AG09309 (cell line): Measurements from ENCODE around the gene KCNQ2.
A peak's percentile ranks its signal among the peaks of the same experiment; 100 is the strongest.

ENCODE experiments used
- DNase-seq: peaks from one replicate; pipeline ENCODE4 v3.0.0-alpha.2; 2010; ENCODE audit warnings: low read depth
- H3K4me3 ChIP-seq: 2 replicates; pipeline ENCODE4 v1.5.1; 2011; ENCODE audit warnings: mild to moderate bottlenecking, low read depth, low read length, moderate library complexity; ENCODE audit not compliant: control insufficient read depth
- CTCF ChIP-seq: IDR thresholded peaks from 2 replicates; pipeline ENCODE4 v1.5.1; 2011; ENCODE audit warnings: mild to moderate bottlenecking, low read depth, low read length, inconsistent platforms; ENCODE audit not compliant: insufficient read depth, control insufficient read depth; ENCODE audit errors: missing control alignments

The KCNQ2 gene

DNA sequence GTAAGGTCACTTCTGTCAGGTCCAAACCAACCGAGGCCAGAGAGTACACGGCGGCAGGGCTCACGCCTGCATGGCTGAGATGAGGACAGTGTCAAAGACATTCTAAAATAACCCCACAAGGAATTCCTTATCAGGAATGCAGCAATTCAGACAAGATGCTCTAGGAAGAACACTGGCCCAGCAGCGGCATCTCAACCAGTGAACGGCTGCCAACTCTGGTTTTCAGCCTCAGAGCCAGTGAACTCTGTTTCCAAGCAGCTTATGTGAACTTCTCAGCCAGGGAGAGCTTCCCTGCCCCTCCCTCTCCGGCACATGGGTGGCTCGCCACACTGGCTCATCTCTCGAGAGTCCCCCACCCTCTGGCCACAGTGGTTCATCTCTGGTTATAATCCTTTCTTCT is 36.9 kb downstream of the KCNQ2 start:
- no peak overlapping the region for H3K4me3 ChIP-seq
- DNase-seq = no peak
- no peak for TF ChIP-seq CTCF

DNA sequence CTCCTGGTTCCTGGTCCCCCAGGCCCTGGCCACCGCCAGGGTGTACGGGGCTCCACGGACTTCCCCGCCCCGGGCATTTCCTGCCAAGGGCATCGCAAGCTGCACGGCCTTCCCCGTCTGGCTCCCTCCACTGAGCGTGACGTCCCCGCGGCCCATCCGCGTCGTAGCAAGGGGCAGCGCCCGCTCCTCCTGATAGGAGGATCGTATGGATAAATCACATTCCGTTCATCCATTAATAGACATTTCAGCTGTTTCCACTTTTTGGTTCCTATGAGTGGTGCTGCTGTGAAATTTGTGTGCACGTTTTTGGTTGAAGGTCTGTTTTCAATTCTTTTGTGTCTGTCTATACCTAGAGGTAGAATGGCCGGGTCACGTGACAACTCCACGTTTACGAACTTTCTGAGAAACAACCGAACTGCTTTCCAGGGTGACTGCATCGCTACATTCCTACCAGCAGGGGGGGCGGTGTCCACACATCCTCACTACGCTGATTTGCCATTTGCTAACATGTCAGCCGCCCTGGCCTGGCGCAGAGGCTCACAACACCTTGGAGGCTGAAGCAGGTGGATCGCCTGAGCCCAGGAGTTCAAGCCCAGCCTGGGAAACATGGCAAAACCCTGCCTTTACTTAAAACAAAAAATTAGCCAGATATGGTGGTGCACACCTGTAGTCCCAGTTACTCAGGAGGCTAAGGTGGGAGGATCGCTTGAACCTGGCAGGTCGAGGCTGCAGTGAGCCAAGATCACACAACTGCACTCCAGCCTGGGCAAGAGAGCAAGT is 37.7 kb downstream of the KCNQ2 start:
- H3K4me3 ChIP-seq = no peak overlapping the region
- no peak for DNase-seq
- TF ChIP-seq CTCF = peak; percentile 62

GRCh38 chr20:63433756-63434531 is 38.5 kb downstream of the KCNQ2 start:
- H3K4me3 ChIP-seq = no peak overlapping the region
- no peak for DNase-seq
- TF ChIP-seq CTCF = no peak

GRCh38 chr20:63433351-63433750 is 39.1 kb downstream of the KCNQ2 start:
- no peak overlapping the region for H3K4me3 ChIP-seq
- DNase-seq = no peak
- no peak for TF ChIP-seq CTCF

- H3K4me3 ChIP-seq = no peak overlapping the region
- DNase-seq = no peak
- TF ChIP-seq CTCF = no peak
These were observed 39.7 kb downstream of the KCNQ2 start for GRCh38 chr20:63432577-63433325.

DNA sequence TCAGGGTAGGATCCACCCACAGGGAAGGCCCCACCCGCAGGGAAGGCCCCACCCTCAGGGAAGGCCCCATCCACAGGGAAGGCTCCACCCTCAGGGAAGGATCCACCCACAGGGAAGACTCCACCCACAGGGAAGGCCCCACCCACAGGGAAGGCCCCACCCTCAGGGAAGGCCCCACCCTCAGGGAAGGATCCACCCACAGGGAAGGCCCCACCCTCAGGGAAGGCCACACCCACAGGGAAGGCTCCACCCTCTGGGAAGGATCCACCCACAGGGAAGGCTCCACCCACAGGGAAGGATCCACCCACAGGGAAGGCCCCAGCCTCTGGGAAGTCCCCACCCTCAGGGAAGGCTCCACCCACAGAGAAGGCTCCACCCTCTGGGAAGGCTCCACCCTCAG is 40.5 kb downstream of the KCNQ2 start:
- no peak overlapping the region for H3K4me3 ChIP-seq
- no peak for TF ChIP-seq CTCF

More for the DNA sequence above, 40.5 kb downstream of the KCNQ2 start:
- DNase-seq = no peak
